ENCODE data around the gene ZNF225.
"Not testable (repeated sequence)": the region's sequence is repeated elsewhere in the genome, so short reads cannot be mapped to it uniquely, and the experiment has no call there.

The ZNF225 gene

DNA sequence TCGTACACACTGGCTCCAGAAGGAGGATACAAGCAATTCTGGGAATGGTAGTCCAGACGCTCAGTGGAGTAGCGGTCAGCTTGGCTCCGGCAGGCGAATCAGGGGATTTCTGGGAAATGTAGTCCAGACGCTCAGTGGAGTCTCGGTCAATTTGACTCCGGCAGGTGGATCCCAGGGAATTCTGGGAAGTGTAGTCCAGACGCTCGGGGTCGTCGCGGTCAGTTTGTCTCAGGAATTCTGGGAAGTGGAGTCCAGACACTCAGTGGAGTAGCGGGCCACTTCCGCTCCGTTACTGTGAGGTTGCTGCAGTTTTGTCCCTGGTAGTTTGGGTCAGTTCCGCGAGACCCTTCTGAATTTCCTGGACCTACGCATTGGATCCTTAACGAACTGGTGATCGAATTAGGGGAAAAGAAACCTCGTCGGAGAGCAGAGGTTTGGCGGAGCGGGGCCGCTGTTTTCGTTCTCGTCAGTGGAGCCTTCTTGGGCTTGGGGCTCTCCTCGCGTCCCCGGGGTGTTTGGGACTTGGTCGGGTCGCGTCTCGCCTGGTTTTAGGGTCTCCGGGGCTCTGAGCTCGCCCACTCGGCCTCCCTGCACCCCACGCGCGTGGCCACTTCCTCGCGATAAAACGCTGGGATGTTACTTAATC lies at the start of gene ZNF225:
Gene ZNF225, plus strand, starts transcription at position 262 of the 646 bp plus-strand sequence. CDS start 2,429 bp downstream, outside the sequence.
- DNase-seq (ENCODE audit: low read depth in 2 of 2) = peak; percentile 74 to 78

DNA sequence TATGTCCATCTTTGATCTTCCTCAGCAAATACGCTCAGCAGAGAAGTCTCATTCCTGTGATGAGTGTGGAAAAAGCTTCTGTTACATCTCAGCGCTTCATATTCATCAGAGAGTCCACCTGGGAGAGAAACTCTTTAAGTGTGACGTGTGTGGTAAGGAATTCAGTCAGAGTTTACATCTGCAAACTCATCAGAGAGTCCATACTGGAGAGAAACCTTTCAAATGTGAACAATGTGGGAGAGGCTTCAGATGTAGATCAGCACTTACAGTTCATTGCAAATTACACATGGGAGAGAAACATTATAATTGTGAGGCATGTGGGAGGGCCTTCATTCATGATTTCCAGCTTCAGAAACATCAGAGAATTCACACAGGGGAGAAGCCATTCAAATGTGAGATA lies 46.9 kb upstream of the ZNF225 start:
- no peak for DNase-seq (ENCODE audit: low read depth in 2 of 2)

DNA sequence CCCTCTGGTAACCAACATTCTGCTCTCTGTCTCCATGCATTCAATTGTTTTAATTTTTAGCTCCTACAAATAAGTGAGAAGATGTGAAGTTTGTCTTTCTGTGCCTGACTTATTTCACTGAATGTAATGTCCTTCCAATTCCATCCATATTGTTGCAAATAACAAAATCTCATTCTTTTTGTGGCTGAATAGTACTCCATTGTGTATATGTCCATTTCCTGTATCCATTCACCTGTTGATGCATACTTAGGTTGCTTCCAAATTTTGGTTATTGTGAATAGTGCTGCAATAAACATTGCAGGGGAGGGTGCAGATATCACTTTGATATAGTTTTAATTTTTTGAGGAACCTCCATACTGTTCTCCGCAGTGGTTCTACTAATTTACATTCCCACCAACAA lies 43.8 kb upstream of the ZNF225 start:
- DNase-seq (ENCODE audit: low read depth in 2 of 2) = no peak

DNA sequence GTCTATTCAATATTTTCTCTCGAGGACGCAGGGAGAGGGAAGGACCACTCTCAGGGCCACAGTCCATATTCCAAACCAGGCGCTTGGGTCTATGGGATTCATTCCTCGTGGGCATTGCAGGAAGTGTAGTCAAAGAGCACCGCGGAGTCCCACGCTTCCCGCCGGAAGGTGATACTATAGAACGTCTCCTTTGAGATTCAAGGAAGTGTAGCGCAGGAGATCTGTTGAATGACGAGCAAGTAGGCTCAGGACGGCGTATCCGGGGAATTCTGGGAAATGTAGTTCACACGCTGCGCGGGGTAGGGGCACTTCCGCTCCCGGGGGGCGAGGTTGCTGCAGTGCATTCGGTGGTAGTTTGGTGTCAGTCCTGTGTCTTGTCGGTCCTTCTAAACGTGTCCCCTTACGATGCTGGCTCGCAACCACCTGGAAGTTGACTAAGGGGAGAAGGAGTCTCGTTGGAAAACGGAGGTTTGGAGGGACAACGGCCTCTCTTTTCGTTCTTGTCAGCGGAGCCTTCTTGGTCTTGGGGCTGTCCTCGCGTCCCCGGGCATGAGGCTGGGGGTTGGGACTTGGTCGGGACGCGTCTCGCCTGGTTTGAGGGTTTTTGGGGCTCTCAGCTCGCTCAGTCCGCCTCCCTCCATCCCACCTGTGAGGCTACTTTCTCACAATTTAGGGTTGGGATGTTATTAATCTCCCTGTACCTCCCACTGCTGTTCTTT lies 41.2 kb upstream of the ZNF225 start, which contains the start of gene ZNF284:
Gene ZNF284, plus strand, starts transcription at position 336 of the 719 bp plus-strand sequence. CDS start 4,231 bp downstream, outside the sequence.
- peak; percentile 66 to 73 for DNase-seq (ENCODE audit: low read depth in 2 of 2)

DNA sequence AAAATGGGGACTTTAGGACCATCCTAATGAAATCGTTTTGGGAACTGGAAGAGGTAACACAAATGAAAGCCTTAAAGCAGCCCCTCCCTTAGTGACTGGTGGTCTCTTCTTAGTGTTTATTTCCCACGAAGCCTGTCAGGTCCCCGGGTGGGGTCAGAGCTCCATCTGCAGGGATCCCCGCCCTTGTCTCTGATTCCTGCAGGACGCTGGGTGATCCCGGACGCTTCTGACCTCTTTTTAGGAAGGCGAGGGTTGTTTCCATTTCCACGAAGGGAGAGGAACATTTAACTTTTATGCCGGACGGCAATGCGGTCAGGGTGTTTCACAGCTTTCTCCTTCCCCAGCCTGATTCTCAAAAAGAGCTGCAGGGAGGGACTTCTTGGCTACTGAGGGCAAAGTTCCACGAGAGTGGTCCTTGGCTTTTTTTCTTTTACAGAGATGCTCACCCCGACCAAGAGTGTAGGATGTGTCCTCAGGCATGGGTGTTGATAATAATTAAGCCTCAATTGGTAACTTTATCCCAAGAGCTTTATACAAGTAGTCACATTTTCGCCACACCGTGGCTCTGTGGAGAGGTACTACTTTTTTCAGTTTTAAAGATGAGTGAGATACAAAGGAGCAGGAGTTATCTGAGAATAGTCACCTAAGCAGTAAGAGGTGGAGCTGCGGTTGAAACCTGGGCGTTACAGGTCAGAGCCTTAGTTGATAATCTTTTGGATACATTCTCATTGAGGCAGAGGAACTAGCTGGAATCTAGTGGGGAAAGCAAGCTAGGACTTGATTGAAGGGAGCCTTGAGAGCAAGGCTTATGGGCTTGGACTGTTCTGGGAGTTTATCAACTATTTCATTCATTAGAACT lies 40.4 kb upstream of the ZNF225 start:
- no peak for DNase-seq (ENCODE audit: low read depth in 2 of 2)

DNA sequence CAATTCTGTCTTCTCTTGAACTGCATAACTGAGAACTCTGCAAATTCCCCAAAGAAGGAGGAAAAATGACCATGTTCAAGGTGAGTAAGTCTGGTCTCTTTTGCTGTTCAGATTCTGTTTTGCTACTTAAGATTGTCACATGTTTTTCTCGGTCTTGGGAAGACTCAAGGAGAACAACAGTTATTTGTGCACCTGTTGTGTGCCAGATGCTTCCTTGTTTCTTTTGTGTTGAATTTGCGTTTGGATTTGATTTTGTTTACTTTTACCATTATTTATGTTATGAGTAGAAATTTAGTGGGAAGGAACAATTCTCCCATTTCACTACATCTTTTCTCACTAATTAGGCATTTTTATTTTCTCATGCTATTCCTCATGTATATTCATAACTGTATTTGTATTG lies 36.9 kb upstream of the ZNF225 start:
- no peak for DNase-seq (ENCODE audit: low read depth in 2 of 2)

DNA sequence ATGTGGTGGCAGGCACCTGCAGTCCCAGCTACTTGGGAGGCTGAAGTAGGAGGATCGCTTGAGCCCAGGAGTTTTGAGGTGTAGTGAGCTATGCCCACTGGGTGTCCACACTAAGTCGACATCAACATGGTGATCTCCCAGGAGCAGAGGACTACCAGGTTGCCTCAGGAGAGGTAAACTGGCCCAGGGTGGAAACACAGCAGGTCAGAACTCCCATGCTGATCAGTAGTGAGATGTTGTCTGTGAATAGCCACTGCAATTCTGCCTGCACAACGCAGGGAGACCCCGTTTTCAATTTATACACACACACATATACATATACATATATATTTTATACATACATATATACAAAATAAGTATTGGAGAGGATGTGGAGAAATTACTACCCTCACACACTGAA lies 21.1 kb upstream of the ZNF225 start:
- no peak for DNase-seq (ENCODE audit: low read depth in 2 of 2)

DNA sequence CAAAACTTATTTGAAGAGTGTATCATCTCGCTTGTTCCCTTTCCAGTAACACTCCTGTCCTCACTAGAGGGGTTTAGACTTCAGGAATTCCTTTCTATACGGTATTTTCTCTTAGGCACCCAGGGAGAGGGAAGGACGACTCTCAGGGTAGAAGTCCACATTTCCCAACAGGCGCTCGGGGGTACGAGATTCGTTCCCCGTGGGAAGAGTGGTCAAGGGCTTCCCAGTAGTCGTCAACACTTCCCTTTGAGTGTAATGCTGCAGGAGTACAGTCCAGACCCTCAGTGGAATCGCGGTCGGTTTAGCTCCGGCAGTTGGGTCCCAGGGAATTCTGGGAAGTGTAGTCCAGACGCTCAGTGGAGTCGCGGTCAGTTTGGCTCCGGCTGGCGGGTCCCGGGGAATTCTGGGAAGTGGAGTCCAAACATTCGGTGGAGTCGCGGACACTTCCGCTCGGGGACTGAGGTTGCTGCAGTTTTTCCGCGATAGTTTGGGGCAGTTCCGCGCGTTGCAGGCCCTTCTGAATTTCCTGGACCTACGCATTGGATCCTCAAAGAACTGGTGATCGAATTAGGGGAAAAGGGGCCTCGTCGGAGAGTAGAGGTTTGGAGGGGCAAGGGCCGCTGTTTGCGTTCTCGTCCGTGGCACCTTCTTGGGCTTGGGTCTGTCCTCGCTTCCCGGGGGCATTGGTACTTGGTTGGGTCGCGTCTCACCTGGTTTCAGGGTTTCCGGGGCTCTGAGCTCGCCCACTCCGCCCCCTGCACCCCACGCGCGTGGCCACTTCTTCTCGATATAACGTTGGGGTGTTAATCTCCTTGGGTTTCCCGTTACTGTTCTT lies 19.1 kb upstream of the ZNF225 start, which contains the start of gene ZNF224:
Gene ZNF224, plus strand, starts transcription at position 431 of the 835 bp plus-strand sequence. CDS start 3,513 bp downstream, outside the sequence.
- DNase-seq (ENCODE audit: low read depth in 2 of 2) = peak; percentile 68 to 74

DNA sequence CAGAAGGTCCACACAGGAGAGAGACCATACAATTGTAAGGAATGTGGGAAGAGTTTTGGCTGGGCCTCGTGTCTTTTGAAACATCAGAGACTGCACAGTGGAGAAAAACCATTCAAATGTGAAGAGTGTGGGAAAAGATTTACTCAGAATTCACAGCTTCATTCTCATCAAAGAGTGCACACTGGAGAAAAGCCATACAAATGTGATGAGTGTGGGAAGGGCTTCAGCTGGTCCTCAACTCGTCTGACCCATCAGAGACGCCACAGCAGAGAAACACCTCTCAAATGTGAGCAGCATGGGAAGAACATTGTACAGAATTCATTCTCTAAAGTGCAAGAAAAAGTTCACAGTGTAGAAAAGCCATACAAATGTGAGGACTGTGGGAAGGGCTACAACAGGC lies 5.4 kb upstream of the ZNF225 start:
- DNase-seq (ENCODE audit: low read depth in 2 of 2) = no peak

DNA sequence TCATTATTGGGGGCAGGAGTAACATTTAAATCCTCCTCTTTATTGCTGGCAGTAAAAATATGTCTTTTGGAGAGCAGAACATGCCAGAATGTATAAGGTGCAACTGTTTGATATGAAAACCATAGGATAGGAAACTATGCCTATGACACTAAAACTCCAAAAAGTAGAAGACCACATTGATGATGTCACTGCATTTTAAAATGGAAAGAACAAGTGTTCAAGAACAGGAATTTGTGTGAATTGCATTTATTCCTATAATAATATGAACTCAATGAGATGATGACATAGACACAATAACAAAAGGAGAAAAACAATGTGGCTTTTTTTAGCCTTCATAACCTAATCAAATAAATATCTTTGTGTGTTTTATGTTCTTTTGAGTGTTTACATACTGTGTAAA lies 3.7 kb upstream of the ZNF225 start:
- DNase-seq (ENCODE audit: low read depth in 2 of 2) = no peak

DNA sequence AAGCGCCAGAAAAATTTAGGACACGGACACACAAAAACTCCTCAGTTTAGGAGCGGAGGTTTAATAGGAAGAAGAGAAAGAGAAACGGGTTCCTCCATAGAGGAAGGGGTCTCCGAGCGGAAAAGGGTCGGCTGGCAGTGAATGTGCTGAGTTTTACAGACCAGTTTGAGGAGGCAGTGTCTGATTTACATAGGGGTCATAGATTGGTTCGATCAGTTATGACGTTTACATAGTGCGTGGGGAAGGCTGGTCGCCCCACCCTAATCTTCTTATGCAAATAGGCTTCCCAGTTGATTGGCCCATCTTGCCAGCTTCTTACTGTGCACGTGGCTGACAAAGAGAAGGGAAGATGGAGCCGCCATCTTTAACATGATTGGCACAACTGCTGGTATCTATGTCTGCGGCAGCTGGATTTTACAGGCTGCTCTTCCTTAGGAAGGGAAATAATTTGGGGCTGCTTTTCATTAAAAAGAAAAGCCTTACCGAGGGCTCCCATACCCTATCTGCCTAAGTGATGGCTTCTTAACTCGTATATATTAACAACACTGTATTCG lies 1.2 kb upstream of the ZNF225 start:
- no peak for DNase-seq (ENCODE audit: low read depth in 2 of 2)

DNA sequence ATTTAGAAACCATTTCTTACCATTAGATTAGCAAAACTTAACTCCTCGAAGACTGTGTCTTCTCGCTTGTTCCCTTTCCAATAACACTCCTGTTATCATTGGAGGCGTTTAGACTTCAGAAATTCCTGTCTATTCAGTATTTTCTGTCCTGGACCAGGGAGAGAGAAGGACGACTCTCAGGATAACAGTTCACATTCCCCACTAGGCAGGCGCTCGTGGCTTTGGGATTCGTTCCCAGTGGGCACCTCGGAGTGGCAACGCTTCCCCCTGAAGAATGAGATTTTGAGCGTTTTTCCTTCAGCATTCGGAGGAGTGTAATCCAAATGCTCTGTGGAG lies 429 bp upstream of the ZNF225 start:
- DNase-seq (ENCODE audit: low read depth in 2 of 2) = no peak

DNA sequence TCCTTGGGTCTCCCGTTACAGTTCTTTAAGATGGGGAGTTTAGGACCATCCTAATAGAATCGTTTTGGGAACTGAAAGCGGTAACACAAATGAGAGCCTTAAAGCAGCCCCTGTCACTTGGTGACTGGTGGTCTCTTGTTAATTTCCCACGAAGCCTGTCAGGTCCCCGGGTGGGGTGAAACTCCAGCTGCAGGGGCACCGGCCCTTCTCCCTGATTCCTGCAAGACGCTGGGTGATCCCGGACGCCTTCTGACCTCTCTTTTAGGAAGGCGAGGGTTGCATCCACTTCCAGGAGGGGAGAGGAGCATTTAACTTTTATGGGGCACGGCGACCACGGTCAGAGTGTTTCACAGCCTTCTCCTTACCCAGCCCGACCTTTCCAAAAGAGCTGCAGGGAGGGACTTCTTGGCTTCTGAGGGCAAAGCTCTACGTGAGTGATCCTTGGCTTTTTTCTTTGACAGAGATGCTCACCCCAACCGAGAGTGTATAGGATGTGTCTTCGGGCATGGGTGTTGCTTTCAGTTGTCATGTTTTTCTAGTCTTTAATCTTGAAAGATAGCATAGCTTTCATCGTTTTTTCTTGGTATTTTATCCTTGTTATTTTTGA lies 688 bp downstream of the ZNF225 start:
- no peak for DNase-seq (ENCODE audit: low read depth in 2 of 2)

DNA sequence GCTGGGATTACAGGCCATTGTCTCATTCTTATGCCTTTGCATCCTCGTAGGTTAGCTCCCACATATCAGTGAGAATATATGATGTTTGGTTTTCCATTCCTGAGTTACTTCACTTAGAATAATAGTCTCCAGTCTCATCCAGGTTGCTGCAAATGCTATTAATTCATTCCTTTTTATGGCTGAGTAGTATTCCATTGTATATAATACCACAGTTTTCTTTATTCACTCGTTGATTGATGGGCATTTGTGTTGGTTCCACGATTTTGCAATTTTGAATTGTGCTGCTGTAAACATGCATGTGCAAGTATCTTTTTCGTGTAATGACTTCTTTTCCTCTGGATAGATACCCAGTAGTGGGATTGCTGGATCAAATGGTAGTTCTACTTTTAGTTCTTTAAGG lies 8.0 kb downstream of the ZNF225 start:
- not testable (repeated sequence) for DNase-seq (ENCODE audit: low read depth in 2 of 2)

DNA sequence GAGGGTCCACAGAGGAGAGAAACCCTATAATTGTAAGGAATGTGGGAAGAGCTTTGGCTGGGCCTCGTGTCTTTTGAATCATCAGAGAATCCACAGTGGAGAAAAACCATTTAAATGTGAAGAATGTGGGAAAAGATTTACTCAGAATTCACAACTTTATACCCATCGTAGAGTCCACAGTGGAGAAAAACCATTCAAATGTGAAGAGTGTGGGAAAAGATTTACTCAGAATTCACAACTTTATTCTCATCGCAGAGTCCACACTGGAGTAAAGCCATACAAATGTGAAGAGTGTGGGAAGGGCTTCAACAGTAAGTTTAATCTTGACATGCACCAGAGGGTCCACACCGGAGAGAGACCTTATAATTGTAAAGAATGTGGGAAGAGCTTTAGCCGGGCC lies 18.8 kb downstream of the ZNF225 start:
- DNase-seq (ENCODE audit: low read depth in 2 of 2) = no peak

DNA sequence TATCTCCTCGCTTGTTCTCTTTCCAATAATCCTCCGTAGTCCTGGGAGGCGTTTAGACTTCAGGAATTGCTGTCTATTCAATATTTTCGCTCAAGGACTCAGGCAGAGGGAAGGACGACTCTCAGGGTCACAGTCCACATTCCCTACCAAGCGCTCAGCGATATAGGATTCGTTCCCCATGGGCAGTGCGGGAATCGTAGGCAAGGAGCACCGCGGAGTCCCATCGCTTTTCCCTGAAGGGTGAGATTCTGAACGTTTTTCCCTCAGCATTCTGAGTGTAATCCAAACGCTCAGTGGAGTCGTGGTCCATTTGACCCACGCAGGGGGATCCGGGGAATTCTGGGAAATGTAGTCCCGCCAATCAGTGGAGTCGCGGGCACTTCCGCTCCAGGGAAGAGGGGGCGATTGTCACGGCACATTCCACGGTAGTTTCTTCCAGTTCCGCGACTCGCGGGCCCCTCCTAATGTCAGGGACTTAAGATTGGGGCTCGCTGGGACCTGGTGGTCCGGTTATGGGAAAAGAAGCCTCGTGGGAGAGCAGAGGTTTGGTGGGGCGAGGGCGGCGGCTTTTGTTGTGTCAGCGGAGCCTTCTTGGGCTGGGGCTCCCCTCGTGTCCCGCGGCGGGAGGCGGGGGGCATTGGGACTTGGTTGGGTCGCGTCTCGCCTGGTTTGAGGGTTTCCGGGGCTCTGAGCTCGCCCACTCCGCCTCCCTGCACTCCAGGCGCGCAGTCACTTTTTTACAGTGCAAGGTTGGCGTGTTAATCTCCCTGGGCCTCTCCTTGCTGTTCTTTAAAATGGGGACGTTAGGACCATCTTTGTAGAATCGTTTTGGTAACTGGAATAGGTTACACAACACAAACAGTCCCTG lies 28.2 kb downstream of the ZNF225 start, which contains the start of gene ZNF234:
Gene ZNF234, plus strand, starts transcription at position 364 of the 868 bp plus-strand sequence. CDS start 3,079 bp downstream, outside the sequence.
- peak; percentile 42 to 63 for DNase-seq (ENCODE audit: low read depth in 2 of 2)

DNA sequence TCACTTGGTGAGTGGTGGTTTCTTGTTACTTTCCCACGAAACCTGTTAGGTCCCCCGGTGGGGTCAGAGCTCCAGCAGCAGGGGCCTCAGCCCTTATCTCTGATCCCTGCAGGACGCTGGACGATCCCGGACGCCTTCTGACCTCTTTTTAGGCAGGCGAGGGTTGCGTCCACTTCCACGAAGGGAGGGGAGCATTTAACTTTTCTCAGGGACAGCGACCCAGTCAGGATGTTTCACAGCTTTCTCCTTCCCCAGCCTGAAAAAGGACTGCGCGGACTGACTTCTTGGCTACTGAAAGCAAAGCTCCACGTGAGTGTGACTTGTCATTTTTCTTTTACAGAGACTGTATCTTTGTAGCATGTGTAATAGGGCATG lies 28.8 kb downstream of the ZNF225 start:
- DNase-seq (ENCODE audit: low read depth in 2 of 2) = no peak

DNA sequence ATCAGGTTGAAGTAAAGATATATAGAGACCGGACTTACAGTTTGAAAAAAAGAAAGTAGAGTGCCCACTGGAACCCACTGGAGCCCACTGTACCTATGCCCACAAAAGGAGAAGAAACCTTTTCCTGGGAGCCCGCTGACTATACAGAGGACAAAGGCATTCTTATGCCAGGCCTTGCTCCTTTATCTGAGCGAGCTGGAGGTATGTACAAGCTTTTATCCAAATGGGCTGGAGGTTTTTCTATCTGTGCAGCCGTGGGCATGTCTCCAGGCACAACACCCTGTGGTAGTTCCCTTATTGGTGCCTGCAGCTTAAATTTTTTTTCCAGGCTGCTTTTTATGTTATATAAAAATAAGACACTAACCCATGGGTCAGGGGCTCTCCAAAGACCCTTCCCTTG lies 36.6 kb downstream of the ZNF225 start:
- DNase-seq (ENCODE audit: low read depth in 2 of 2) = no peak

DNA sequence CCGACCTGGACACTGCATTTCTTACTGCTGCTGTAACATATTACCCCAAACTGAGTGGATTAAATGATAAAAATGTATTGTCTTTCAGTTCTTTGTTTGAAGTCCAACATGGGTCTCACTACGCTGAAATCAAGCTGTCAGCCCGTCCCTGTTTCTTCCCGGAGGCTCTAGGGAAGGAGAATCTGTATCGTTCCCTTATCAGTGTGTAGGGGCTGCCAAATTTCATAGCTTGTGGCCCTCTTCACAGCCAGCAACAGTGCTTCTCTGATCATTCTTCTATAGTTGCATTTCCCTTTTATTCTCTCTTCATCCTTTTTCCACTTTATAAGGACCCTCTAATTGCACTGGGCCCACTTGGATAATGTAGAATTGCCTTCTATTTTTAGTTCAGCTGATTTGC lies 38.3 kb downstream of the ZNF225 start:
- no peak for DNase-seq (ENCODE audit: low read depth in 2 of 2)

DNA sequence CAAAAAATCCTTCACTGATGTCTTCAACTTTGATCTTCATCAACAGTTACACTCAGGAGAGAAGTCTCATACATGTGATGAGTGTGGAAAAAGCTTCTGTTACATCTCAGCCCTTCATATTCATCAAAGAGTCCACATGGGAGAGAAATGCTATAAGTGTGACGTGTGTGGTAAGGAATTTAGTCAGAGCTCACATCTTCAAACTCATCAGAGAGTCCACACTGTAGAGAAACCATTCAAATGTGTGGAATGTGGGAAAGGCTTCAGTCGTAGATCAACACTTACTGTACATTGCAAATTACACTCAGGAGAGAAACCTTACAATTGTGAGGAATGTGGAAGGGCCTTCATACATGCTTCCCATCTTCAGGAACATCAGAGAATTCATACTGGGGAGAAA lies 43.3 kb downstream of the ZNF225 start:
- DNase-seq (ENCODE audit: low read depth in 2 of 2) = no peak
